H1 (cell line): ENCODE data around the gene RPN2. TPM values are rescaled to one million over a fixed set of nuclear protein-coding genes. Genes with fewer than 3 reads are reported as not detected.

Experiments
- CTCF ChIA-PET: fragments of 300-600 bp; sonication (Branson Sonifier 250); formaldehyde crosslinking; loops from one replicate; lab custom pipeline; 2021; ENCODE audit not compliant: partially characterized antibody; lab: Charles Lee
- POLR2A ChIA-PET: fragments of 300-600 bp; sonication (Branson Sonifier 250); formaldehyde crosslinking; loops from one replicate; lab custom pipeline; 2021; ENCODE audit warnings: inconsistent platforms; ENCODE audit not compliant: partially characterized antibody; lab: Charles Lee
- DNase-seq, 2 experiments: peaks; one replicate each; pipeline versions ENCODE4 v3.0.0 to v3.0.0-alpha.2; 2010 to 2022; ENCODE audit warnings: low spot score in 2 of 2, low read depth in 1 of 2, mixed read lengths in 1 of 2
- FAIRE-seq: peaks from 2 replicates; lab custom pipeline; 2011; peaks lifted over from hg19 to GRCh38; lab: Jason Lieb, UNC
- H2AFZ ChIP-seq: 2 replicates; pipeline ENCODE4 v1.8.1; 2012; ENCODE audit warnings: low read length, inconsistent platforms
- H2AK5ac ChIP-seq: 2 replicates; pipeline ENCODE4 v1.6.1; 2013; ENCODE audit warnings: low read depth, low read length
- H2BK120ac ChIP-seq: replicated peaks from 2 replicates; pipeline ENCODE3; 2013; ENCODE audit warnings: low read depth, low read length, inconsistent platforms
- H2BK12ac ChIP-seq: 2 replicates; pipeline ENCODE4 v1.6.1; 2013; ENCODE audit warnings: low read depth, low read length
- H2BK15ac ChIP-seq: 2 replicates; pipeline ENCODE4 v1.6.1; 2013; ENCODE audit warnings: low read length
- H2BK20ac ChIP-seq: 2 replicates; pipeline ENCODE4 v1.6.1; 2013; ENCODE audit warnings: low read length
- H2BK5ac ChIP-seq: 2 replicates; pipeline ENCODE4 v1.6.1; 2013; ENCODE audit warnings: low read depth, low read length
- H3K14ac ChIP-seq: 2 replicates; pipeline ENCODE4 v1.6.1; 2013; ENCODE audit warnings: inconsistent platforms; ENCODE audit not compliant: insufficient read length
- H3K18ac ChIP-seq: 2 replicates; pipeline ENCODE4 v1.6.1; 2013; ENCODE audit warnings: low read length; ENCODE audit errors: extremely low read depth
- H3K23ac ChIP-seq: 2 replicates; pipeline ENCODE4 v1.6.1; 2013; ENCODE audit warnings: inconsistent platforms; ENCODE audit not compliant: insufficient read length
- H3K23me2 ChIP-seq: 2 replicates; pipeline ENCODE4 v1.6.1; 2013; ENCODE audit warnings: low read depth, low read length
- H3K27ac ChIP-seq: 2 replicates; pipeline ENCODE4 v1.6.1; 2011; ENCODE audit warnings: low read depth, low read length, inconsistent platforms
- H3K27me3 ChIP-seq, 4 experiments: replicated peaks in 1 of 4; 1 replicate in 1 of 4; 2 replicates in 3 of 4; pipeline versions ENCODE4 v1.6.1 to v1.8.1; 2011 to 2013; ENCODE audit warnings: low read length in 3 of 4, mild to moderate bottlenecking in 3 of 4, inconsistent platforms in 2 of 4, mixed read lengths in 2 of 4, moderate library complexity in 1 of 4; ENCODE audit not compliant: control insufficient read depth in 3 of 4, insufficient read depth in 3 of 4; ENCODE audit errors: extremely low read depth in 1 of 4
- H3K36me3 ChIP-seq, 4 experiments: 2 replicates each; pipeline versions ENCODE4 v1.6.1 to v1.8.1; 2011 to 2013; ENCODE audit warnings: mild to moderate bottlenecking in 4 of 4, low read length in 3 of 4, moderate library complexity in 2 of 4, control low read depth in 1 of 4, inconsistent platforms in 1 of 4; ENCODE audit not compliant: insufficient read depth in 4 of 4, control insufficient read depth in 2 of 4
- H3K4ac ChIP-seq: replicated peaks from 2 replicates; pipeline ENCODE3; 2013; ENCODE audit warnings: low read length, low read depth, mixed read lengths, inconsistent platforms; ENCODE audit not compliant: insufficient read length
- H3K4me1 ChIP-seq, 4 experiments: replicated peaks in 1 of 4; 1 replicate in 1 of 4; 2 replicates in 3 of 4; pipeline versions ENCODE4 v1.6.1 to v1.8.1; 2011 to 2013; ENCODE audit warnings: low read length in 3 of 4, inconsistent platforms in 2 of 4, mixed read lengths in 1 of 4; ENCODE audit not compliant: insufficient read depth in 4 of 4, control insufficient read depth in 3 of 4
- H3K4me2 ChIP-seq, 2 experiments: 2 replicates each; pipeline versions ENCODE4 v1.6.1 to v1.8.1; 2011 to 2013; ENCODE audit warnings: low read depth in 2 of 2, low read length in 2 of 2, control low read depth in 1 of 2, inconsistent platforms in 1 of 2, mild to moderate bottlenecking in 1 of 2; ENCODE audit not compliant: insufficient read depth in 1 of 2
- H3K4me3 ChIP-seq, 4 experiments: fragments of 200-600, 300-600 bp in 1 of 4; sonication (generic), shearing (Covaris generic), sonication (Bioruptor Twin) in 1 of 4; 2 replicates each; pipeline versions ENCODE4 v1.5.1 to v1.8.1; 2011 to 2016; ENCODE audit warnings: low read length in 4 of 4, low read depth in 3 of 4, control low read depth in 2 of 4, inconsistent platforms in 2 of 4, mild to moderate bottlenecking in 2 of 4, mixed read lengths in 1 of 4, moderate library complexity in 1 of 4; ENCODE audit not compliant: insufficient read depth in 2 of 4; ENCODE audit errors: extremely low read depth in 1 of 4
- H3K56ac ChIP-seq: replicated peaks from 2 replicates; pipeline ENCODE3; 2013; ENCODE audit warnings: low read depth, mild to moderate bottlenecking, mixed read lengths, low read length, inconsistent platforms; ENCODE audit not compliant: insufficient read length
- H3K79me1 ChIP-seq: 2 replicates; pipeline ENCODE4 v1.6.1; 2013; ENCODE audit warnings: low read depth, low read length, control low read depth
- H3K79me2 ChIP-seq, 2 experiments: 2 replicates each; pipeline versions ENCODE4 v1.6.1 to v1.8.1; 2012 to 2013; ENCODE audit warnings: low read length in 2 of 2, mild to moderate bottlenecking in 2 of 2, inconsistent platforms in 1 of 2; ENCODE audit not compliant: insufficient read depth in 2 of 2, control insufficient read depth in 1 of 2
- H3K9ac ChIP-seq, 4 experiments: replicated peaks in 1 of 4; 1 replicate in 1 of 4; 2 replicates in 3 of 4; pipeline versions ENCODE4 v1.6.1 to v1.8.1; 2011 to 2013; ENCODE audit warnings: low read depth in 3 of 4, low read length in 3 of 4, control low read depth in 2 of 4, mild to moderate bottlenecking in 2 of 4, moderate library complexity in 2 of 4, inconsistent platforms in 1 of 4; ENCODE audit errors: extremely low read depth in 1 of 4
- H3K9me3 ChIP-seq, 2 experiments: 2 replicates each; pipeline versions ENCODE4 v1.6.1 to v1.8.1; 2012 to 2013; ENCODE audit warnings: mild to moderate bottlenecking in 2 of 2, moderate library complexity in 2 of 2, control low read depth in 1 of 2, inconsistent platforms in 1 of 2, low read depth in 1 of 2, low read length in 1 of 2, mixed read lengths in 1 of 2; ENCODE audit not compliant: insufficient read depth in 2 of 2
- H4K20me1 ChIP-seq, 2 experiments: replicated peaks in 1 of 2; 2 replicates each; pipeline versions ENCODE3 to v1.8.1; 2011 to 2013; ENCODE audit warnings: inconsistent platforms in 2 of 2, low read length in 2 of 2, mild to moderate bottlenecking in 1 of 2; ENCODE audit not compliant: insufficient read depth in 2 of 2, control insufficient read depth in 1 of 2
- H4K5ac ChIP-seq: 2 replicates; pipeline ENCODE4 v1.6.1; 2013; ENCODE audit warnings: low read length, low read depth, mixed read lengths, inconsistent platforms; ENCODE audit not compliant: insufficient read length
- H4K8ac ChIP-seq: 2 replicates; pipeline ENCODE4 v1.8.0; 2013; ENCODE audit warnings: mild to moderate bottlenecking, moderate library complexity, low read length, inconsistent platforms; ENCODE audit not compliant: insufficient read depth; ENCODE audit errors: extremely low read depth
- H4K91ac ChIP-seq: replicated peaks from 2 replicates; pipeline ENCODE3; 2013; ENCODE audit warnings: low read length, mixed read lengths, inconsistent platforms; ENCODE audit not compliant: insufficient read length
- CEBPB ChIP-seq: IDR thresholded peaks from 2 replicates; pipeline ENCODE4 v1.6.1; 2012; ENCODE audit warnings: low read depth, low read length
- CREB1 ChIP-seq: IDR thresholded peaks from 2 replicates; pipeline ENCODE4 v1.6.1; 2012; ENCODE audit warnings: inconsistent platforms
- CTBP2 ChIP-seq: IDR thresholded peaks from 2 replicates; pipeline ENCODE4 v1.7.0; 2011; ENCODE audit warnings: borderline replicate concordance, mild to moderate bottlenecking, moderate library complexity, mixed read lengths, low read length; ENCODE audit not compliant: insufficient read depth, insufficient read length
- FOSL1 ChIP-seq: IDR thresholded peaks from 2 replicates; pipeline ENCODE4 v1.6.1; 2011; ENCODE audit warnings: mild to moderate bottlenecking, low read depth, low read length, moderate library complexity; ENCODE audit not compliant: insufficient read depth
- GTF2F1 ChIP-seq: IDR thresholded peaks from 2 replicates; pipeline ENCODE4 v1.6.1; 2012; ENCODE audit warnings: low read depth, low read length, improper control_type of control experiment, borderline replicate concordance
- HDAC6 ChIP-seq: IDR thresholded peaks from one replicate; pipeline ENCODE4 v1.7.1; 2012; ENCODE audit warnings: low read depth, mild to moderate bottlenecking, inconsistent platforms, low read length, moderate library complexity
- JUND ChIP-seq: IDR thresholded peaks from 2 replicates; pipeline ENCODE4 v1.6.1; 2011; ENCODE audit warnings: mild to moderate bottlenecking, improper control_type of control experiment, low read length
- MAFK ChIP-seq: IDR thresholded peaks from 2 replicates; pipeline ENCODE4 v1.6.1; 2012; ENCODE audit warnings: low read depth, mild to moderate bottlenecking, improper control_type of control experiment, low read length
- SIX5 ChIP-seq: IDR thresholded peaks from 2 replicates; pipeline ENCODE4 v1.6.1; 2011; ENCODE audit warnings: mild to moderate bottlenecking, low read depth, low read length
- SUZ12 ChIP-seq: fragments of 200-600 bp; sonication (generic); IDR thresholded peaks from 2 replicates; pipeline ENCODE4 v1.6.1; 2012; ENCODE audit warnings: mild to moderate bottlenecking, inconsistent platforms, low read length, moderate library complexity, mixed read lengths
- TEAD4 ChIP-seq: IDR thresholded peaks from 2 replicates; pipeline ENCODE4 v1.6.1; 2012; ENCODE audit warnings: low read depth, low read length, inconsistent platforms, mixed read lengths
- WGBS, 2 experiments: shearing (Covaris generic) in 1 of 2; methylation state at CpG; one replicate each; pipeline versions ENCODE4 v1.1.6 to v1.1.7; 2013 to 2015; ENCODE audit warnings: low lambda C conversion rate in 2 of 2, mixed read lengths in 2 of 2, inconsistent platforms in 1 of 2, low coverage in 1 of 2, missing lambda C conversion rate in 1 of 2; ENCODE audit not compliant: insufficient replicate concordance in 2 of 2, insufficient coverage in 1 of 2, insufficient read length in 1 of 2; ENCODE audit errors: extremely low coverage in 1 of 2, missing lambda C conversion rate in 1 of 2; 5-methylcytosine and 5-hydroxymethylcytosine counted together
- polyA plus RNA-seq, 7 experiments: library from polyadenylated mRNA; depleted of rRNA in 3 of 7; stranded (reverse) in 5 of 7; unstranded in 2 of 7; fragments of >200 nt in 5 of 7; fragments of 200-250 nt in 2 of 7; gene quantifications; 1 replicate in 5 of 7; 2 replicates in 1 of 7; 4 replicates in 1 of 7; pipeline versions ENCODE4 v1.2.1 to v1.2.3, GENCODE V29; 2011 to 2013; ENCODE audit warnings: missing spikeins in 2 of 7, mixed read lengths in 2 of 7
- total RNA-seq: library from RNA; stranded (reverse); fragmentation: NEBNext Ultra II Directional; extraction: Animal tissue kit (Norgen Biotek cat#: 25700); gene quantifications from 2 replicates; pipeline ENCODE4 v1.2.1, GENCODE V29; 2021
- TF ChIP-seq, protein P1 (sequence below): IDR thresholded peaks from 2 replicates; pipeline ENCODE4 v1.6.1; 2011; ENCODE audit warnings: low read length, improper control_type of control experiment
- TF ChIP-seq, protein P2 (sequence below): IDR thresholded peaks from 2 replicates; pipeline ENCODE4 v1.6.1; 2012; ENCODE audit warnings: inconsistent platforms

RPN2 gene
- total and polyA plus RNA-seq, 2 of the 8 experiments (the other 6 are each of a cell fraction or from before 2014, with no cell fraction given), result 236 to 379 TPM

DNA sequence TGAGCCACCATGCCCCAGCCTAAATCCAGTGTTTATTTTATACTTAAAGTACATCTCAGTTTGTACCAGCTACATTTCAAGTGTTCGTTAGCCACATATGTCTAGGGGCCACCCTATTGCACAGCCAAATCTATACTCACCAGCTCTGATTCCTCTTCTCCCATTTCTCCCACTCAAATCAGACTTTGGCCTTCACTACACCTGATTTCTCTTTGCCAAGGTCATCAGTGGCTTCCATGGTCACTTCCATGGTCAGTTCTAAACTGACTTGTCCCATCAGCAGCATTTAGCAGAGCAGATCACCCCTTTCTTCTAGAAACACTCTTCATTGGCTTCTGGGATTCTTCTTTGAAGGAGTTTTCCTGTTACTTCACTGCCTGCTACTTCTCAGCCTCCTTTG, 68.4 kb downstream of the RPN2 start:
- Histone ChIP-seq H2BK20ac (0 out of 2 replicates have a peak overlapping the region, but pooled peaks have one; percentile 48), H4K8ac (no peak overlapping the region), H4K91ac (no peak overlapping the region), H3K27me3 (no peaks in the 10 kb centered on the region), H3K27ac (no peak overlapping the region), H3K4me1 (peaks cover 9 to 29% (median 18%) of the 10 kb centered on the region in 4 experiments), H2AK5ac (0 out of 2 replicates have a peak overlapping the region, but pooled peaks have one; percentile 65), H3K9me3 (no peaks in the 10 kb centered on the region), H3K23ac (no peak overlapping the region), H2BK5ac (no peak overlapping the region), H2BK12ac (no peak overlapping the region), H3K4me2 (no peak overlapping the region), H3K18ac (no peak overlapping the region; the same call in none of the 2 replicates), H3K9ac (no peak overlapping the region), H2AFZ (no peak overlapping the region), H3K4me3 (no peak overlapping the region), H4K20me1 (no peaks in the 10 kb centered on the region), H3K4ac (no peak overlapping the region), H3K14ac (no peak overlapping the region), H4K5ac (no peak overlapping the region), H3K23me2 (no peaks in the 10 kb centered on the region), H3K79me2 (no peaks in the 10 kb centered on the region), H3K36me3 (peaks cover under 1 to 20% (median 7%) of the 10 kb centered on the region in 4 experiments; a peak in 6 of 8 replicates), H2BK120ac (no peak overlapping the region), H3K56ac (no peak overlapping the region), H3K79me1 (no peaks in the 10 kb centered on the region), H2BK15ac (0 out of 2 replicates have a peak overlapping the region, but pooled peaks have one; percentile 61)
- POLR2A ChIA-PET, result interaction anchor here (1.5 to 4.5 kb wide), 2 partner anchors 12 to 671 kb away, joined by 3 to 15 read pairs; no protein-coding TSS in a partner anchor
- CTCF ChIA-PET, result interaction anchor here (0.9 to 1.2 kb wide), 5 partner anchors 9 to 153 kb away, joined by 3 to 5 read pairs (median 3); no protein-coding TSS in a partner anchor
- FAIRE-seq (no peak), DNase-seq (no peak)
- WGBS, 2 experiments, result 91% methylated on average over 1 of the region's 1 CpG; no CpG with 5 or more reads in 1 of the 2 experiments
- TF ChIP-seq CEBPB (no peak), HDAC6 (no peak), FOSL1 (no peak), SIX5 (no peak), SUZ12 (no peak), JUND (no peak), TEAD4 (no peak), CREB1 (no peak), GTF2F1 (no peak), CTBP2 (no peak), MAFK (no peak)
- TF ChIP-seq, protein P1, sequence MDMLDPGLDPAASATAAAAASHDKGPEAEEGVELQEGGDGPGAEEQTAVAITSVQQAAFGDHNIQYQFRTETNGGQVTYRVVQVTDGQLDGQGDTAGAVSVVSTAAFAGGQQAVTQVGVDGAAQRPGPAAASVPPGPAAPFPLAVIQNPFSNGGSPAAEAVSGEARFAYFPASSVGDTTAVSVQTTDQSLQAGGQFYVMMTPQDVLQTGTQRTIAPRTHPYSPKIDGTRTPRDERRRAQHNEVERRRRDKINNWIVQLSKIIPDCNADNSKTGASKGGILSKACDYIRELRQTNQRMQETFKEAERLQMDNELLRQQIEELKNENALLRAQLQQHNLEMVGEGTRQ, result no peak
- TF ChIP-seq, protein P2, sequence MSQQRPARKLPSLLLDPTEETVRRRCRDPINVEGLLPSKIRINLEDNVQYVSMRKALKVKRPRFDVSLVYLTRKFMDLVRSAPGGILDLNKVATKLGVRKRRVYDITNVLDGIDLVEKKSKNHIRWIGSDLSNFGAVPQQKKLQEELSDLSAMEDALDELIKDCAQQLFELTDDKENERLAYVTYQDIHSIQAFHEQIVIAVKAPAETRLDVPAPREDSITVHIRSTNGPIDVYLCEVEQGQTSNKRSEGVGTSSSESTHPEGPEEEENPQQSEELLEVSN, result no peak
